Testis (tissue), 2 donors: ENCODE data around the gene GMDS.

Experiments used
- CTCF ChIP-seq, 3 experiments: fragments of 450-650 bp in 2 of 3; fragments of 200-600 bp in 1 of 3; sonication (generic) in 1 of 3; IDR thresholded peaks; one replicate each; pipeline ENCODE4 v1.5.1; 2016 to 2019; ENCODE audit warnings: antibody characterized with exemption in 3 of 3, mild to moderate bottlenecking in 2 of 3, moderate library complexity in 1 of 3
- POLR2A ChIP-seq: fragments of 450-650 bp; IDR thresholded peaks from one replicate; pipeline ENCODE4 v1.6.1; 2017; ENCODE audit warnings: antibody characterized with exemption, mild to moderate bottlenecking, moderate library complexity

- no peak for TF ChIP-seq POLR2A
- TF ChIP-seq CTCF (IDR thresholded peaks at IDR 0.05), result no peak
These were observed 478.8 kb downstream of the GMDS start for GRCh38 chr6:1766654-1767053.
